CD4-positive, alpha-beta T cell (primary cell): ENCODE measurements around the gene MYCBP2. TPM values are rescaled to one million over a fixed set of nuclear protein-coding genes. Genes with fewer than 3 reads are reported as not detected.

Source experiments
- ATAC-seq: fragments of 200-7000 bp; cut with Tn5 transposase; one replicate; pipeline ENCODE4 v1.10.0; 2022; ENCODE audit warnings: mild to moderate bottlenecking; ENCODE audit not compliant: poor library complexity
- CTCF ChIA-PET: fragments of 350-600 bp; sonication (Branson Sonifier 250); formaldehyde crosslinking; loops from one replicate; lab custom pipeline; 2021; ENCODE audit warnings: antibody characterized with exemption, inconsistent platforms; lab: Charles Lee
- POLR2A ChIA-PET: fragments of 350-600 bp; sonication (Branson Sonifier 250); formaldehyde crosslinking; loops from one replicate; lab custom pipeline; 2021; ENCODE audit warnings: antibody characterized with exemption, inconsistent platforms; lab: Charles Lee
- DNase-seq, 14 experiments: peaks; one replicate each; pipeline ENCODE4 v3.0.0-alpha.2; 2013 to 2020; ENCODE audit warnings: mixed read lengths in 2 of 14
- H3K27ac ChIP-seq, 2 donors: one replicate each; pipeline versions ENCODE4 v1.5.1 to v1.7.0; 2013; ENCODE audit warnings: low read length in 2 of 2, low read depth in 1 of 2, mild to moderate bottlenecking in 1 of 2
- H3K27me3 ChIP-seq, 2 experiments: 1 replicate in 1 of 2; 2 replicates in 1 of 2; pipeline versions ENCODE4 v1.6.1 to v1.7.0; 2013; ENCODE audit warnings: low read length in 2 of 2, control low read depth in 1 of 2, mild to moderate bottlenecking in 1 of 2, moderate library complexity in 1 of 2; ENCODE audit not compliant: insufficient read depth in 2 of 2, control insufficient read depth in 1 of 2
- H3K36me3 ChIP-seq: one replicate; pipeline ENCODE4 v1.6.1; 2013; ENCODE audit warnings: low read length, control low read depth; ENCODE audit not compliant: insufficient read depth
- H3K4me1 ChIP-seq: one replicate; pipeline ENCODE4 v1.6.1; 2013; ENCODE audit warnings: low read length, control low read depth; ENCODE audit not compliant: insufficient read depth
- H3K4me3 ChIP-seq: one replicate; pipeline ENCODE4 v1.5.1; 2013; ENCODE audit warnings: mild to moderate bottlenecking, low read length, moderate library complexity
- H3K9me3 ChIP-seq, 2 experiments: 1 replicate in 1 of 2; 2 replicates in 1 of 2; pipeline versions ENCODE4 v1.6.1 to v1.7.0; 2013; ENCODE audit warnings: low read length in 2 of 2, mild to moderate bottlenecking in 2 of 2, control low read depth in 1 of 2, moderate library complexity in 1 of 2; ENCODE audit not compliant: control insufficient read depth in 1 of 2, insufficient read depth in 1 of 2
- H3K27ac Mint-ChIP-seq: one replicate; pipeline ENCODE4 v1.8.0; 2020; ENCODE audit warnings: mixed read lengths
- H3K27me3 Mint-ChIP-seq: one replicate; pipeline ENCODE4 v1.8.0; 2021; ENCODE audit warnings: mixed read lengths
- H3K36me3 Mint-ChIP-seq: one replicate; pipeline ENCODE4 v1.8.0; 2021; ENCODE audit warnings: low read depth, mixed read lengths
- H3K4me1 Mint-ChIP-seq: one replicate; pipeline ENCODE4 v1.8.0; 2021; ENCODE audit warnings: low read depth, mixed read lengths
- H3K4me3 Mint-ChIP-seq: one replicate; pipeline ENCODE4 v1.8.0; 2020; ENCODE audit warnings: mild to moderate bottlenecking, mixed read lengths
- H3K9me3 Mint-ChIP-seq: one replicate; pipeline ENCODE4 v1.8.0; 2020; ENCODE audit warnings: mixed read lengths
- intact Hi-C, 2 experiments: fragments of 100-400 bp; cut with DNase I in 1 of 2; cut with micrococcal nuclease in 1 of 2; formaldehyde crosslinking; loops; one replicate each; pipeline versions ENCODE4 v1.15.1 to v1.9.0; 2023 to 2025; cut with DNase I, micrococcal nuclease
- total RNA-seq, 174 experiments: library from RNA in 2 of 174; stranded (reverse) in 2 of 174; gene quantifications; one replicate each; pipeline ENCODE4 v1.2.3 and lab custom pipeline; 2021 to 2026
- TF ChIP-seq, protein P1 (sequence below): fragments of 200-600 bp; IDR thresholded peaks from one replicate; pipeline ENCODE4 v1.8.0; 2022; ENCODE audit warnings: antibody characterized with exemption, mild to moderate bottlenecking

Gene MYCBP2
- total RNA-seq, 2 experiments from 2014 or later = 116 to 119 TPM

GRCh38 chr13:77235456-77236022, 91.4 kb downstream of the MYCBP2 start:
- Mint-ChIP-seq H3K27me3 (no peaks in the 10 kb centered on the region), H3K36me3 (peaks cover 63% of the 10 kb centered on the region), H3K4me1 (peaks cover 16% of the 10 kb centered on the region), H3K9me3 (no peaks in the 10 kb centered on the region), H3K4me3 (no peak overlapping the region), H3K27ac (no peak overlapping the region)
- intact Hi-C loops = no loop called here
- no peak for DNase-seq
- ChIA-PET POLR2A (no interaction called here), CTCF (no interaction called here)
- ATAC-seq = no peak
- H3K9me3 ChIP-seq = no peaks in the 10 kb centered on the region
- no peaks in the 10 kb centered on the region for H3K4me1 ChIP-seq
- no peaks in the 10 kb centered on the region for H3K27me3 ChIP-seq
- TF ChIP-seq, protein P1, sequence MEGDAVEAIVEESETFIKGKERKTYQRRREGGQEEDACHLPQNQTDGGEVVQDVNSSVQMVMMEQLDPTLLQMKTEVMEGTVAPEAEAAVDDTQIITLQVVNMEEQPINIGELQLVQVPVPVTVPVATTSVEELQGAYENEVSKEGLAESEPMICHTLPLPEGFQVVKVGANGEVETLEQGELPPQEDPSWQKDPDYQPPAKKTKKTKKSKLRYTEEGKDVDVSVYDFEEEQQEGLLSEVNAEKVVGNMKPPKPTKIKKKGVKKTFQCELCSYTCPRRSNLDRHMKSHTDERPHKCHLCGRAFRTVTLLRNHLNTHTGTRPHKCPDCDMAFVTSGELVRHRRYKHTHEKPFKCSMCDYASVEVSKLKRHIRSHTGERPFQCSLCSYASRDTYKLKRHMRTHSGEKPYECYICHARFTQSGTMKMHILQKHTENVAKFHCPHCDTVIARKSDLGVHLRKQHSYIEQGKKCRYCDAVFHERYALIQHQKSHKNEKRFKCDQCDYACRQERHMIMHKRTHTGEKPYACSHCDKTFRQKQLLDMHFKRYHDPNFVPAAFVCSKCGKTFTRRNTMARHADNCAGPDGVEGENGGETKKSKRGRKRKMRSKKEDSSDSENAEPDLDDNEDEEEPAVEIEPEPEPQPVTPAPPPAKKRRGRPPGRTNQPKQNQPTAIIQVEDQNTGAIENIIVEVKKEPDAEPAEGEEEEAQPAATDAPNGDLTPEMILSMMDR = no peak
- H3K27ac ChIP-seq = no peak overlapping the region
- H3K36me3 ChIP-seq = peaks cover 16% of the 10 kb centered on the region
- H3K4me3 ChIP-seq = no peak overlapping the region

GRCh38 chr13:77233159-77233558, 93.7 kb downstream of the MYCBP2 start:
- Mint-ChIP-seq H3K27ac (no peak overlapping the region), H3K4me1 (peaks cover 21% of the 10 kb centered on the region), H3K27me3 (no peaks in the 10 kb centered on the region), H3K4me3 (no peak overlapping the region), H3K36me3 (peaks cover 57% of the 10 kb centered on the region), H3K9me3 (no peaks in the 10 kb centered on the region)
- H3K27me3 ChIP-seq = no peaks in the 10 kb centered on the region
- DNase-seq (no peak), ATAC-seq (no peak)
- ChIA-PET CTCF (no interaction called here), POLR2A (no interaction called here)
- H3K4me1 ChIP-seq = no peaks in the 10 kb centered on the region
- intact Hi-C loops = loop anchor here in 1 of 2 experiments (5.0 kb wide), 1 partner anchor 49 kb away; no protein-coding TSS in a partner anchor
- H3K4me3 ChIP-seq = no peak overlapping the region
- H3K9me3 ChIP-seq = no peaks in the 10 kb centered on the region
- TF ChIP-seq, protein P1 = no peak
- peaks cover 13% of the 10 kb centered on the region for H3K36me3 ChIP-seq
- no peak overlapping the region for H3K27ac ChIP-seq

DNA sequence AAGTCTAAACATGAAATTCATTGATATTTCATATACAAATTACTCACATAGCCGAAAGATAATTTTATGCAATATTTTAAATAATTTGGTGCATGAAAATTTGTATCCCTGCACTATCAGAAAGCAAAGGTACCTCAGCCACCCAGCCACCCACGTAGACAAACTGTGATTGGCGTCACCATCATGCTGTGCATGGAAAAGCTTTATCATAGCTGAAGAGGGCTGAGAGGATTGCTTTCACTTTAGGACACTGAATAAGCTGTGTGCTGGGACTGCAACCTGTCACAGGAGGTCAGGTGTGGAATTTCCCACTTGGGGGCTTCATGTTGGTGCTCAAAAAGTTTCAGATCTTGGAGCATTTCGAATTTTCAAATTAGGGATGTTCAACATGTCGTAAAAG, 96.3 kb downstream of the MYCBP2 start:
- ChIA-PET POLR2A (interaction anchor here (0.6 kb wide), 1 partner anchor 494 kb away, joined by 3 read pairs; no protein-coding TSS in a partner anchor), CTCF (interaction anchor here (1.4 kb wide), 1 partner anchor 10 kb away, joined by 3 read pairs; no protein-coding TSS in a partner anchor)
- H3K27ac Mint-ChIP-seq = no peak overlapping the region

More for the DNA sequence above, 96.3 kb downstream of the MYCBP2 start:
- TF ChIP-seq, protein P1 = no peak
- Histone ChIP-seq H3K4me3 (no peak overlapping the region), H3K36me3 (peaks cover 20% of the 10 kb centered on the region), H3K4me1 (no peaks in the 10 kb centered on the region), H3K27ac (no peak overlapping the region), H3K27me3 (no peaks in the 10 kb centered on the region), H3K9me3 (no peaks in the 10 kb centered on the region)
- Mint-ChIP-seq H3K36me3 (peaks cover 53% of the 10 kb centered on the region), H3K9me3 (no peaks in the 10 kb centered on the region), H3K4me1 (peaks cover 18% of the 10 kb centered on the region), H3K27me3 (no peaks in the 10 kb centered on the region), H3K4me3 (no peak overlapping the region)
- no peak for ATAC-seq
- DNase-seq = peak in 1 of 14 experiments; percentile 14
- intact Hi-C loops = loop anchor here in 1 of 2 experiments (5.0 kb wide), 1 partner anchor 52 kb away; no protein-coding TSS in a partner anchor
